ENCODE data around the gene ZNF714. TPM values are rescaled to one million over a fixed set of nuclear protein-coding genes. Genes with fewer than 3 reads are reported as not detected.

ZNF714 gene
- total RNA-seq, 1 donor from 2014 or later, result 102 TPM

GRCh38 chr19:21109116-21109515 is 27.1 kb downstream of the ZNF714 start:
- Mint-ChIP-seq H3K36me3 (peaks cover 76% of the 10 kb centered on the region), H3K4me1 (no peaks in the 10 kb centered on the region), H3K4me3 (no peak overlapping the region), H3K9me3 (peaks cover 64% of the 10 kb centered on the region), H3K27ac (no peak overlapping the region), H3K27me3 (ENCODE audit: insufficient read depth, low read depth) (peaks cover 2% of the 10 kb centered on the region)
- H3K27me3 ChIP-seq, result no peaks in the 10 kb centered on the region
- H3F3A ChIP-seq (ENCODE audit: low read depth), result no peaks in the 10 kb centered on the region
- no peak overlapping the region for H3K4me3 ChIP-seq
- no peaks in the 10 kb centered on the region for H3K4me1 ChIP-seq
- peaks cover 2% of the 10 kb centered on the region for H4K20me1 ChIP-seq (ENCODE audit: low read depth)
- H3K27ac ChIP-seq, result no peak overlapping the region
- peaks cover 61% of the 10 kb centered on the region for H3K79me2 ChIP-seq (ENCODE audit: low read depth)
- H3K36me3 ChIP-seq, result peaks cover 17% of the 10 kb centered on the region
- no peak overlapping the region for H3K9ac ChIP-seq
- H3K4me2 ChIP-seq, result no peak overlapping the region
- no peak for DNase-seq (ENCODE audit: low spot score)
- TF ChIP-seq EZH2phosphoT487 (IDR thresholded peaks at IDR 0.05), result no peak
- no peak for TF ChIP-seq EZH2 (IDR thresholded peaks at IDR 0.05)
- H2AFZ ChIP-seq (replicated peaks), result no peak overlapping the region
- no peaks in the 10 kb centered on the region for H3K9me3 ChIP-seq (ENCODE audit: low read depth)

- H3K4me1 Mint-ChIP-seq, result no peaks in the 10 kb centered on the region
- peaks cover 67% of the 10 kb centered on the region for H3K79me2 ChIP-seq (ENCODE audit: low read depth)
- H3K4me2 ChIP-seq, result no peak overlapping the region
- H2AFZ ChIP-seq (replicated peaks), result no peak overlapping the region
- no peaks in the 10 kb centered on the region for H3F3A ChIP-seq (ENCODE audit: low read depth)
- H3K4me3 Mint-ChIP-seq, result no peak overlapping the region
- no peak for TF ChIP-seq EZH2phosphoT487 (IDR thresholded peaks at IDR 0.05)
- TF ChIP-seq EZH2 (IDR thresholded peaks at IDR 0.05), result no peak
- no peak for TF ChIP-seq CTCF (IDR thresholded peaks at IDR 0.05)
- no peaks in the 10 kb centered on the region for H3K27me3 ChIP-seq
- no peak overlapping the region for H3K9ac ChIP-seq
- H3K36me3 ChIP-seq, result peaks cover 16% of the 10 kb centered on the region
- peaks cover 2% of the 10 kb centered on the region for H3K27me3 Mint-ChIP-seq (ENCODE audit: insufficient read depth, low read depth)
- H3K36me3 Mint-ChIP-seq, result peaks cover 78% of the 10 kb centered on the region
- H4K20me1 ChIP-seq (ENCODE audit: low read depth), result peaks cover 2% of the 10 kb centered on the region
- no peak overlapping the region for H3K4me3 ChIP-seq
- H3K9me3 ChIP-seq (ENCODE audit: low read depth), result no peaks in the 10 kb centered on the region
- H3K4me1 ChIP-seq, result no peaks in the 10 kb centered on the region
- no peak overlapping the region for H3K27ac Mint-ChIP-seq
- no peak overlapping the region for H3K27ac ChIP-seq
- DNase-seq (ENCODE audit: low spot score), result no peak
- H3K9me3 Mint-ChIP-seq, result peaks cover 70% of the 10 kb centered on the region
Measured at GRCh38 chr19:21110183-21110582, 28.2 kb downstream of the ZNF714 start.

DNA sequence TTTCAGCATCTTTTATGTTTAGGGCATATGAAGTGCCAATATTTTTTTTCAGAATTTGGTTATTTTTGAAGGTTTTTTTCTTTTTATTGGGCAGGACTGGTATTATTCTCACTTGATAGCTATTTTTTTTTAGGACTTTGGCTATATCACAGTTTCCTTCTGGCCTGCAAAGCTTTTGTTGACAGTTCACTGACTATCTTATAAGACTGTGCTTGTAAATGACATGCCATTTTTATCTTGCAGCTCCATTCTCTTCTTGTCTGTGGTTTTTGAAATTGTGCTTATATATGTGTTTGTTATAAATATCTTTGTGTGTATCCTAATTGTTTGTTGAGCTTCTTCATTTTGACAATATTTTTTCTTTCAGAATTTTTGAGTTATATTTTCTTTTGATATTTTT is 33.4 kb downstream of the ZNF714 start:
- H3K4me3 Mint-ChIP-seq, result no peak overlapping the region
- peaks cover 81% of the 10 kb centered on the region for H3K36me3 Mint-ChIP-seq
- H3F3A ChIP-seq (ENCODE audit: low read depth), result no peaks in the 10 kb centered on the region
- peaks cover 2% of the 10 kb centered on the region for H4K20me1 ChIP-seq (ENCODE audit: low read depth)
- H3K79me2 ChIP-seq (ENCODE audit: low read depth), result peaks cover 40% of the 10 kb centered on the region
- DNase-seq (ENCODE audit: low spot score), result no peak
- H3K27me3 Mint-ChIP-seq (ENCODE audit: insufficient read depth, low read depth), result peaks cover 2% of the 10 kb centered on the region
- H3K27ac ChIP-seq, result no peak overlapping the region
- no peak for TF ChIP-seq EZH2phosphoT487 (IDR thresholded peaks at IDR 0.05)
- no peak for TF ChIP-seq CTCF (IDR thresholded peaks at IDR 0.05)
- no peak for TF ChIP-seq EZH2 (IDR thresholded peaks at IDR 0.05)
- H3K4me1 Mint-ChIP-seq, result no peaks in the 10 kb centered on the region
- H3K9ac ChIP-seq, result no peak overlapping the region
- no peak overlapping the region for H3K4me2 ChIP-seq
- H2AFZ ChIP-seq (replicated peaks), result no peak overlapping the region
- H3K9me3 Mint-ChIP-seq, result peaks cover 84% of the 10 kb centered on the region
- H3K36me3 ChIP-seq, result peaks cover 42% of the 10 kb centered on the region
- H3K27me3 ChIP-seq, result no peaks in the 10 kb centered on the region
- H3K27ac Mint-ChIP-seq, result no peak overlapping the region
- no peak overlapping the region for H3K4me3 ChIP-seq
- no peaks in the 10 kb centered on the region for H3K9me3 ChIP-seq (ENCODE audit: low read depth)
- no peaks in the 10 kb centered on the region for H3K4me1 ChIP-seq

GRCh38 chr19:21117041-21117907 is 35.3 kb downstream of the ZNF714 start:
- Histone ChIP-seq H3K4me2 (no peak overlapping the region), H3F3A (ENCODE audit: low read depth) (no peaks in the 10 kb centered on the region), H3K36me3 (peaks cover 48% of the 10 kb centered on the region), H3K9me3 (ENCODE audit: low read depth) (no peaks in the 10 kb centered on the region), H3K27ac (no peak overlapping the region), H3K4me3 (no peak overlapping the region), H2AFZ (replicated peaks) (no peak overlapping the region), H3K79me2 (ENCODE audit: low read depth) (peaks cover 21% of the 10 kb centered on the region), H3K4me1 (no peaks in the 10 kb centered on the region), H3K27me3 (no peaks in the 10 kb centered on the region), H3K9ac (no peak overlapping the region), H4K20me1 (ENCODE audit: low read depth) (no peaks in the 10 kb centered on the region)
- no peak for DNase-seq (ENCODE audit: low spot score)
- H3K27me3 Mint-ChIP-seq (ENCODE audit: insufficient read depth, low read depth), result peaks cover 2% of the 10 kb centered on the region
- peaks cover 72% of the 10 kb centered on the region for H3K36me3 Mint-ChIP-seq
- H3K4me1 Mint-ChIP-seq, result no peaks in the 10 kb centered on the region
- no peak overlapping the region for H3K27ac Mint-ChIP-seq
- H3K9me3 Mint-ChIP-seq, result peaks cover 71% of the 10 kb centered on the region
- H3K4me3 Mint-ChIP-seq, result no peak overlapping the region
- TF ChIP-seq CTCF (IDR thresholded peaks at IDR 0.05) (no peak), EZH2 (IDR thresholded peaks at IDR 0.05) (no peak), EZH2phosphoT487 (IDR thresholded peaks at IDR 0.05) (no peak)

Measured in neural progenitor cell (in vitro differentiated cells).